ENCODE results near the gene OCA2. TPM values are rescaled to one million over a fixed set of nuclear protein-coding genes. Genes with fewer than 3 reads are reported as not detected.

OCA2 gene
- total RNA-seq, 4 donors from 2014 or later = 7.0 to 53.1 (median 20.4) TPM

DNA sequence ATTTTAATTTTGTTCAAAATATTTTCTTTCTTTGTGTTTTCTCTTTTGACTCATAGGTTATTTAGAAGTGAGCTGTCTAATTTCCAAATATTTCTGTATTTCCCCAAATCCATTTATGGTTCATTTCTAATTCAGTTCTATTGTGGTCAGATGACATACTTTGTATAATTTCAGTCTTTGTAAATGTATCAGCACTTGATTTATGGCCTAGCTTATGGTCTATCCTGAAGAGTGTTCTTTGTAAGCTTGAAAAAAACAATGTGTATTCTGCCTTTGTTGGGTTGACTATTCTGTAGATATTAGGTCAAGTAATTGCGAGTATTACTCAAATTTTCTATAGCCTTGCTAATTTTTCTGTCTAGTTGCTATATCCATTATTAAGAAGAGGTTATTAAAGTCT, 311.2 kb downstream of the OCA2 start:
- 90% methylated on average over 1 of the region's 1 CpG for WGBS
- no peak overlapping the region for H3K4me3 ChIP-seq
- H3K27ac ChIP-seq = no peak overlapping the region
- no peaks in the 10 kb centered on the region for H3K9me3 ChIP-seq
- TF ChIP-seq, protein P1, sequence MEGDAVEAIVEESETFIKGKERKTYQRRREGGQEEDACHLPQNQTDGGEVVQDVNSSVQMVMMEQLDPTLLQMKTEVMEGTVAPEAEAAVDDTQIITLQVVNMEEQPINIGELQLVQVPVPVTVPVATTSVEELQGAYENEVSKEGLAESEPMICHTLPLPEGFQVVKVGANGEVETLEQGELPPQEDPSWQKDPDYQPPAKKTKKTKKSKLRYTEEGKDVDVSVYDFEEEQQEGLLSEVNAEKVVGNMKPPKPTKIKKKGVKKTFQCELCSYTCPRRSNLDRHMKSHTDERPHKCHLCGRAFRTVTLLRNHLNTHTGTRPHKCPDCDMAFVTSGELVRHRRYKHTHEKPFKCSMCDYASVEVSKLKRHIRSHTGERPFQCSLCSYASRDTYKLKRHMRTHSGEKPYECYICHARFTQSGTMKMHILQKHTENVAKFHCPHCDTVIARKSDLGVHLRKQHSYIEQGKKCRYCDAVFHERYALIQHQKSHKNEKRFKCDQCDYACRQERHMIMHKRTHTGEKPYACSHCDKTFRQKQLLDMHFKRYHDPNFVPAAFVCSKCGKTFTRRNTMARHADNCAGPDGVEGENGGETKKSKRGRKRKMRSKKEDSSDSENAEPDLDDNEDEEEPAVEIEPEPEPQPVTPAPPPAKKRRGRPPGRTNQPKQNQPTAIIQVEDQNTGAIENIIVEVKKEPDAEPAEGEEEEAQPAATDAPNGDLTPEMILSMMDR (IDR thresholded peaks at IDR 0.05) = no peak
- no peak for TF ChIP-seq POLR2A (IDR thresholded peaks at IDR 0.05)
- no peak for TF ChIP-seq POLR2AphosphoS5 (IDR thresholded peaks at IDR 0.05)
- no peak for TF ChIP-seq EP300 (IDR thresholded peaks at IDR 0.05)
- no peaks in the 10 kb centered on the region for H3K36me3 ChIP-seq
- DNase-seq (ENCODE audit: low spot score in 2 of 2) = no peak
- H3K27me3 ChIP-seq = no peaks in the 10 kb centered on the region
- H3K4me1 ChIP-seq = no peaks in the 10 kb centered on the region

DNA sequence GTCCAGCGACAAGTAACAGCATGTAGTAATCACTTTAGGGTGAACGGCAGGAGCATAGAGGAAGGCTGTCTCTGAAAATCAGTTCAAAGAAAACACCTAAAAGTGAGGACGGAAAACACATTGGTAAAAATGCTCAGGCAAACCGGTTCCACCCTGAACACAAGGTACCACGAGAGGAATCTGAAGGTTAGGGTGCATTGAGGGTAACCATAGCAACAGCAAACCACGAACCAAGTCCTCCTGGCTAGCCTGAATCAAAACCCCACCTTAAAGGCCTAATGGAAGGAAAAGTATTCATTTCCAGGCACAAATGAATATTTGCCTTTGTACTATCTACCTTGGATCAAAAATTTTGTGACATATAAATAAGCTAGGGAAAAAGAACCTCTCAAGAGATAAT, 315.0 kb downstream of the OCA2 start:
- TF ChIP-seq POLR2AphosphoS5 (IDR thresholded peaks at IDR 0.05) (no peak), EP300 (IDR thresholded peaks at IDR 0.05) (no peak), POLR2A (IDR thresholded peaks at IDR 0.05) (no peak)
- TF ChIP-seq, protein P1 (IDR thresholded peaks at IDR 0.05) = no peak
- H3K36me3 ChIP-seq = no peaks in the 10 kb centered on the region
- no peak overlapping the region for H3K4me3 ChIP-seq
- DNase-seq (ENCODE audit: low spot score in 2 of 2) = no peak
- 66% methylated on average over 6 of the region's 6 CpGs for WGBS
- H3K27me3 ChIP-seq = no peaks in the 10 kb centered on the region
- no peaks in the 10 kb centered on the region for H3K9me3 ChIP-seq
- H3K4me1 ChIP-seq = no peaks in the 10 kb centered on the region
- no peak overlapping the region for H3K27ac ChIP-seq

DNA sequence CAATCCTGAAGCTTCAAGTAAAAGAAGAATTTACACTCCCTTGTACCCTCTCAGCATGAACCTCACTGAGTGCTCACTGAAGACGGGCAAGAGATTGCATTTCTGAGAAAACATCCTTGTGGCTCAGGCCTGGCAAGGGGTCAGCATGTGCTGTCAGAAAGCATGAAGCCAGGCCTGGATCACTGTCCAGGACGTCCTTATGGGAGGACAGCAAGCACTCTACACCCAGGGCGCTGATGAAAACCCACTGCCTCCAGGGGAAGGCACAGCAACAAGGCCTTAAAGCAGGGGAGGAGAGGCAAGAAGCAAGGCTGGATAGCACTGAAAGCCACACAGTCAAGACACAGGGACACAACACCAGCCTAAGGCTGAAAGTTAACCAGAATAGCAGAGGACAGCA, 315.4 kb downstream of the OCA2 start:
- Histone ChIP-seq H3K4me3 (no peak overlapping the region), H3K36me3 (no peaks in the 10 kb centered on the region), H3K27ac (no peak overlapping the region), H3K4me1 (no peaks in the 10 kb centered on the region), H3K9me3 (no peaks in the 10 kb centered on the region), H3K27me3 (no peaks in the 10 kb centered on the region)
- 66% methylated on average over 3 of the region's 3 CpGs for WGBS
- no peak for DNase-seq (ENCODE audit: low spot score in 2 of 2)
- TF ChIP-seq POLR2AphosphoS5 (IDR thresholded peaks at IDR 0.05) (no peak), EP300 (IDR thresholded peaks at IDR 0.05) (no peak), POLR2A (IDR thresholded peaks at IDR 0.05) (no peak)
- TF ChIP-seq, protein P1 (IDR thresholded peaks at IDR 0.05) = no peak

DNA sequence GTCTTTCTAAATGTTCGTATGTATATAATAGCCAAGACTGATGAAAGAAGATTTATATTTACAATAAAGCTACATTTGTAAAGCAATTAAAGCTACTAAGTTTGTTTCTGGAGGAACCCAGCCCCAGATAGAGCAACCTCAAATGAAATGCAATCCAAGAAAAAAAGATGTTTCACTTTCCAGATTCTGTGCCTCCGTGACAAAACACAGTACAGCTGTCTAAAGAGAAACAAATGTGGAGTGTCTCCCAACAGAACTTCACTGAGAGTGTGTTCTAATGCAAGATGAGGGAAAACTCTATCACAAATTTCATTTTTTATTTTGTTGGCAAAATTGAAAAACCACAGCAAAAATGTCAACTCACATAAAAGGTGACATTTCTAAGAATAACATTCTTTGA, 317.0 kb downstream of the OCA2 start:
- Histone ChIP-seq H3K4me1 (no peaks in the 10 kb centered on the region), H3K27me3 (no peaks in the 10 kb centered on the region), H3K9me3 (no peaks in the 10 kb centered on the region), H3K36me3 (no peaks in the 10 kb centered on the region), H3K4me3 (no peak overlapping the region), H3K27ac (no peak overlapping the region)
- no peak for TF ChIP-seq EP300 (IDR thresholded peaks at IDR 0.05)
- TF ChIP-seq POLR2AphosphoS5 (IDR thresholded peaks at IDR 0.05) = no peak
- no peak for TF ChIP-seq POLR2A (IDR thresholded peaks at IDR 0.05)
- TF ChIP-seq, protein P1 (IDR thresholded peaks at IDR 0.05) = no peak
- 52% methylated on average over 2 of the region's 2 CpGs for WGBS
- DNase-seq (ENCODE audit: low spot score in 2 of 2) = no peak

DNA sequence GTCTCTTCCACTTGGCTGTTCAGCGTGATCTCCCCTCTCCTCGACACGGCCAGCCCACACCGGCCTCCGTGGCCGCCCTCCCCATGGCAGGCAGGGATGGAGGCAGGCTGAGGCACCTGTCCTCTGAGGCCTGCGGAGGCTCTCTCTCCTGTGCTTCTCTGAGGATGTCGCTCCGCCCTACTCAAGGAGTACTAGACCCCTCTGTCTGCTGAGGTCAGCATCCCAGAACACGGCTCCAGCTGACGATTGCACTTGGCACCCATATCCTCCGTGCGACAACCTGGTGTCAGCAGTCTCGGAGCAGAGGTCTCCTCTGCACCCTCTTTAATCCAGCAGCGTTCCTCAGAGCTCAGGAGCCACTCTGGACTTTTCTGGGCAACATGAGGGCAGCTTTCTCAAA, 322.6 kb downstream of the OCA2 start:
- H3K27me3 ChIP-seq = no peaks in the 10 kb centered on the region
- TF ChIP-seq POLR2A (IDR thresholded peaks at IDR 0.05) (no peak), EP300 (IDR thresholded peaks at IDR 0.05) (no peak), POLR2AphosphoS5 (IDR thresholded peaks at IDR 0.05) (no peak)
- TF ChIP-seq, protein P1 (IDR thresholded peaks at IDR 0.05) = no peak

More for the DNA sequence above, 322.6 kb downstream of the OCA2 start:
- Histone ChIP-seq H3K4me1 (no peaks in the 10 kb centered on the region), H3K36me3 (no peaks in the 10 kb centered on the region), H3K4me3 (no peak overlapping the region), H3K27ac (no peak overlapping the region), H3K9me3 (no peaks in the 10 kb centered on the region)
- no peak for DNase-seq (ENCODE audit: low spot score in 2 of 2)
- 95% methylated on average over 15 of the region's 15 CpGs for WGBS
